ENCODE data around the gene NECTIN1. TPM values are rescaled to one million over a fixed set of nuclear protein-coding genes. Genes with fewer than 3 reads are reported as not detected.

NECTIN1 gene
- total and polyA plus RNA-seq, 2 of the 13 experiments (the other 11 are each of a cell fraction or from before 2014, with no cell fraction given), result 3.9 to 7.3 TPM

DNA sequence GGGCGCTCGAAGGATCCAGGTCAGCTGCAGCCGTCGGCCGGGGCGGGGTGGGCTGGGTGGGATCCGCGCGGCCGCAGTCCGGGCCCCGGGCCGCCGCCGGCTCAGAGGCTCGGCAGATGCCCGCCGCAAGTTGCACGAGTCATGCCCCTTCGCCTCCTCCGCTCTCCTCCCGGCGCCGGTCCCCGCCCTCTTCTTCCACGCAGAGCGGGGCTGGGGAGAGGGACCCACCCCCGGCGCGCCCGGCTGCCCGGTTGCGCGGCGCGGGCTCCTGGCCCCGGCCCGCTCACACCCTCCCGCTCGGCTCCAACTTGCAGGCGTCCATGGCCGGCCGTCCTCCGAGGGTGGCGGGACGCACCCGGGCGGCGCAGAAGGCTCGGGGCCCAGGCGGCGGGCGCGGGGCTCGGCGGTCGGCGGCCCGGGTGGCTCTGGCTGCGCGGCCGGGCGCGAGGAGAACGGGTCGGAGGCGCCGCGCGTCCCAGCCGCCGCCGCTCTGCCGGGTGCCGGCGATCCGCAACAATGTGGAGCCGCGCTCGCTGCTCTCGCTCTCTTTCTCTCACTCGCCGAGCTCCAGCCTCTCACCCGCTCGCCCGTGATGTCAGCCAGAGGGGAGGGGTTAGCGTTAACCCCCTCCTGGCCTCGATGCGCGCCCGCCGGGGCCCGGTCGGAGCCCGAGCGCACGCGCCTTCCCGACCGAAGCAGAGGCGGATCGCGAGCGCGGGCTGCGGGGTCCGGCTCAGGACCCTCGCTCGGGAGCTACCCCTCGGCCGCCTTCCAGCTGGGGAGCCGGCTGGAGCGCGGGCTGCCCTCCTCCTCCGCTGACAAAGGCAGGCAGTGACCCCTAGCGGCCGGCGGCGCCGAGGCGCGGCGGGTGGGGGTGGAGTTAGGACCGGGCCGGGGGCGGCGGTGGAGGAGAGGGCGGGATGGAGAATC lies at the start of gene NECTIN1 (continued):
- TF ChIP-seq CREB1 (IDR thresholded peaks at IDR 0.05), result no peak; the same call in 1 of the 2 replicates
- no peak for TF ChIP-seq CREB1 (CRISPR knock-in tag; IDR thresholded peaks at IDR 0.05)
- TF ChIP-seq ZNF772 (CRISPR knock-in tag; IDR thresholded peaks at IDR 0.05), result no peak
- TF ChIP-seq, protein P1, sequence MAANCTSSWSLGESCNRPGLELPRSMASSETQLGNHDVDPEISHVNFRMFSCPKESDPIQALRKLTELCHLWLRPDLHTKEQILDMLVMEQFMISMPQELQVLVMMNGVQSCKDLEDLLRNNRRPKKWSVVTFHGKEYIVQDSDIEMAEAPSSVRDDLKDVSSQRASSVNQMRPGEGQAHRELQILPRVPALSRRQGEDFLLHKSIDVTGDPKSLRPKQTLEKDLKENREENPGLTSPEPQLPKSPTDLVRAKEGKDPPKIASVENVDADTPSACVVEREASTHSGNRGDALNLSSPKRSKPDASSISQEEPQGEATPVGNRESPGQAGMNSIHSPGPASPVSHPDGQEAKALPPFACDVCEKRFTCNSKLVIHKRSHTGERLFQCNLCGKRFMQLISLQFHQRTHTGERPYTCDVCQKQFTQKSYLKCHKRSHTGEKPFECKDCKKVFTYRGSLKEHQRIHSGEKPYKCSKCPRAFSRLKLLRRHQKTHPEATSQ (CRISPR knock-in tag; IDR thresholded peaks at IDR 0.05; ENCODE audit: borderline replicate concordance), result no peak
- TF ChIP-seq ZNF12 (CRISPR knock-in tag; IDR thresholded peaks at IDR 0.05), result no peak
- no peak for TF ChIP-seq SOX6 (IDR thresholded peaks at IDR 0.05)
- peak; percentile 41 for TF ChIP-seq SOX6 (CRISPR knock-in tag; IDR thresholded peaks at IDR 0.05)
- TF ChIP-seq ERF (CRISPR knock-in tag; IDR thresholded peaks at IDR 0.05), result peak; percentile 65; the same call in 1 of the 2 replicates
- TF ChIP-seq ZNF501 (CRISPR knock-in tag; IDR thresholded peaks at IDR 0.05), result peak; percentile 75; the same call in 1 of the 2 replicates
- no peak for TF ChIP-seq ATAD3A (CRISPR knock-in tag; IDR thresholded peaks at IDR 0.05)
- TF ChIP-seq SNAPC2 (CRISPR knock-in tag; IDR thresholded peaks at IDR 0.05), result no peak
- TF ChIP-seq SOX13 (IDR thresholded peaks at IDR 0.05), result no peak
- TF ChIP-seq SOX13 (CRISPR knock-in tag; conservative IDR thresholded peaks at IDR 0.05 in 1 of 2, IDR thresholded peaks at IDR 0.05 in 1 of 2), result 0 out of 4 replicates have a peak, but pooled peaks of 1 of the 2 experiments have one; percentile 13
- 0 out of 2 replicates have a peak, but pooled peaks have one; percentile 53 for TF ChIP-seq ZNF710 (CRISPR knock-in tag; IDR thresholded peaks at IDR 0.05; ENCODE audit: borderline replicate concordance)
- no peak for TF ChIP-seq ZFP37 (CRISPR knock-in tag; IDR thresholded peaks at IDR 0.05; ENCODE audit: borderline replicate concordance)
- TF ChIP-seq, protein P2, sequence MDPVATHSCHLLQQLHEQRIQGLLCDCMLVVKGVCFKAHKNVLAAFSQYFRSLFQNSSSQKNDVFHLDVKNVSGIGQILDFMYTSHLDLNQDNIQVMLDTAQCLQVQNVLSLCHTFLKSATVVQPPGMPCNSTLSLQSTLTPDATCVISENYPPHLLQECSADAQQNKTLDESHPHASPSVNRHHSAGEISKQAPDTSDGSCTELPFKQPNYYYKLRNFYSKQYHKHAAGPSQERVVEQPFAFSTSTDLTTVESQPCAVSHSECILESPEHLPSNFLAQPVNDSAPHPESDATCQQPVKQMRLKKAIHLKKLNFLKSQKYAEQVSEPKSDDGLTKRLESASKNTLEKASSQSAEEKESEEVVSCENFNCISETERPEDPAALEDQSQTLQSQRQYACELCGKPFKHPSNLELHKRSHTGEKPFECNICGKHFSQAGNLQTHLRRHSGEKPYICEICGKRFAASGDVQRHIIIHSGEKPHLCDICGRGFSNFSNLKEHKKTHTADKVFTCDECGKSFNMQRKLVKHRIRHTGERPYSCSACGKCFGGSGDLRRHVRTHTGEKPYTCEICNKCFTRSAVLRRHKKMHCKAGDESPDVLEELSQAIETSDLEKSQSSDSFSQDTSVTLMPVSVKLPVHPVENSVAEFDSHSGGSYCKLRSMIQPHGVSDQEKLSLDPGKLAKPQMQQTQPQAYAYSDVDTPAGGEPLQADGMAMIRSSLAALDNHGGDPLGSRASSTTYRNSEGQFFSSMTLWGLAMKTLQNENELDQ (CRISPR knock-in tag; IDR thresholded peaks at IDR 0.05; ENCODE audit: borderline replicate concordance), result no peak
- no peak for TF ChIP-seq GPBP1L1 (CRISPR knock-in tag; IDR thresholded peaks at IDR 0.05)
- peak; percentile 59; the same call in 1 of the 2 replicates for TF ChIP-seq PHF21A (CRISPR knock-in tag; IDR thresholded peaks at IDR 0.05)
- 0 out of 2 replicates have a peak, but pooled peaks have one; percentile 49 for TF ChIP-seq ZNF768 (CRISPR knock-in tag; IDR thresholded peaks at IDR 0.05)
- no peak for TF ChIP-seq ZNF792 (CRISPR knock-in tag; IDR thresholded peaks at IDR 0.05)
- TF ChIP-seq THAP8 (CRISPR knock-in tag; IDR thresholded peaks at IDR 0.05; ENCODE audit: borderline replicate concordance), result no peak
- TF ChIP-seq ZNF256 (CRISPR knock-in tag; conservative IDR thresholded peaks at IDR 0.05), result no peak

Measured in HepG2 (cell line).